Transverse colon (tissue), 4 donors: ENCODE results near the gene DLGAP1. TPM values are rescaled to one million over a fixed set of nuclear protein-coding genes. Genes with fewer than 3 reads are reported as not detected.

ENCODE experiments used
- DNase-seq: peaks from one replicate; pipeline ENCODE4 v3.0.0-alpha.2; 2019
- H3K27ac ChIP-seq, 4 donors: fragments of 200-600 bp; sonication (generic); 2 replicates each; pipeline ENCODE4 v1.5.1; 2016 to 2018; ENCODE audit warnings: inconsistent platforms in 4 of 4
- H3K27me3 ChIP-seq: fragments of 200-600 bp; sonication (generic); 2 replicates; pipeline ENCODE4 v1.5.1; 2017; ENCODE audit warnings: inconsistent platforms
- H3K36me3 ChIP-seq, 4 donors: fragments of 200-600 bp; sonication (generic); 2 replicates each; pipeline ENCODE4 v1.5.1; 2017 to 2019; ENCODE audit warnings: inconsistent platforms in 4 of 4
- H3K4me1 ChIP-seq, 4 donors: fragments of 200-600 bp; sonication (generic); 2 replicates each; pipeline ENCODE4 v1.5.1; 2017 to 2020; ENCODE audit warnings: inconsistent platforms in 4 of 4
- H3K4me3 ChIP-seq, 4 donors: fragments of 200-600 bp; sonication (generic); 1 replicate in 1 of 4; 2 replicates in 3 of 4; pipeline versions ENCODE4 v1.5.1 to v1.6.1; 2017 to 2019; ENCODE audit warnings: inconsistent platforms in 4 of 4
- H3K9me3 ChIP-seq, 2 donors: fragments of 200-600 bp; sonication (generic); 2 replicates each; pipeline ENCODE4 v1.5.1; 2017 to 2019; ENCODE audit warnings: inconsistent platforms in 2 of 2
- CTCF ChIP-seq, 5 experiments: fragments of 200-600 bp in 3 of 5; fragments of 450-650 bp in 2 of 5; sonication (generic) in 3 of 5; IDR thresholded peaks; 1 replicate in 2 of 5; 2 replicates in 3 of 5; pipeline ENCODE4 v1.5.1; 2016 to 2017; ENCODE audit warnings: antibody characterized with exemption in 5 of 5, inconsistent platforms in 3 of 5, mild to moderate bottlenecking in 2 of 5, moderate library complexity in 1 of 5
- EP300 ChIP-seq: sonication (generic); formaldehyde crosslinking; IDR thresholded peaks from one replicate; pipeline ENCODE4 v1.6.1; 2017; ENCODE audit warnings: antibody characterized with exemption, low read depth
- POLR2A ChIP-seq: fragments of 450-650 bp; IDR thresholded peaks from one replicate; pipeline ENCODE4 v1.6.1; 2016; ENCODE audit warnings: antibody characterized with exemption, mild to moderate bottlenecking, moderate library complexity
- POLR2AphosphoS5 ChIP-seq, 3 donors: sonication (generic); formaldehyde crosslinking; IDR thresholded peaks; one replicate each; pipeline ENCODE4 v1.6.1; 2016; ENCODE audit warnings: antibody characterized with exemption in 3 of 3
- WGBS, 2 donors: methylation state at CpG; one replicate each; pipeline ENCODE4 v1.1.5; 2018; ENCODE audit warnings: low coverage in 1 of 2; 5-methylcytosine and 5-hydroxymethylcytosine counted together
- in situ Hi-C, 4 donors: fragments of 200-750 bp; cut with MboI; loops; one replicate each; pipeline versions ENCODE4 v1.15.0 to v1.15.1; 2017; ENCODE audit warnings: low sequenced_read_pairs in 3 of 4, low pct_ligation_motif_present in 1 of 4, low pct_unique_long_range_greater_than_20kb in 1 of 4
- intact Hi-C: fragments of 100-400 bp; cut with DNase I; formaldehyde crosslinking; loops from one replicate; pipeline ENCODE4 v1.15.1; 2023; ENCODE audit warnings: low total_unique reads
- total RNA-seq, 4 donors: library from RNA; depleted of rRNA; stranded (reverse); fragments of >200 nt; gene quantifications; one replicate each; pipeline ENCODE4 v1.1.0, GENCODE V29; 2016

DLGAP1 gene
- total RNA-seq, 4 donors from 2014 or later, result 2.7 to 7.2 (median 3.3) TPM

GRCh38 chr18:3867864-3868311 is 587.2 kb downstream of the DLGAP1 start:
- TF ChIP-seq EP300, result no peak
- no peak for TF ChIP-seq CTCF (IDR thresholded peaks at IDR 0.05)
- H3K9me3 ChIP-seq, result no peaks in the 10 kb centered on the region
- H3K27ac ChIP-seq, result no peak overlapping the region
- intact Hi-C loops (no loop called here), in situ Hi-C loops (loop anchor here in 1 of 4 donors (25.0 kb wide), 1 partner anchor 181 kb away; no protein-coding TSS in a partner anchor)
- no peaks in the 10 kb centered on the region for H3K4me1 ChIP-seq
- DNase-seq, result no peak
- no peaks in the 10 kb centered on the region for H3K27me3 ChIP-seq
- no peak overlapping the region for H3K4me3 ChIP-seq
- H3K36me3 ChIP-seq, result no peaks in the 10 kb centered on the region
- WGBS, 2 donors, result 58 to 65% methylated on average over 8 of the region's 8 CpGs

- in situ Hi-C loops, result loop anchor here in 1 of 4 donors (25.0 kb wide), 1 partner anchor 180 kb away; no protein-coding TSS in a partner anchor
- 58 to 85% methylated on average over 2 to 3 of the region's 3 CpGs for WGBS, 2 donors
These were observed 587.9 kb downstream of the DLGAP1 start for GRCh38 chr18:3867236-3867635.

GRCh38 chr18:3864669-3865298 is 590.3 kb downstream of the DLGAP1 start:
- Histone ChIP-seq H3K27me3 (no peaks in the 10 kb centered on the region), H3K4me3 (no peak overlapping the region), H3K36me3 (no peaks in the 10 kb centered on the region), H3K27ac (no peak overlapping the region), H3K9me3 (no peaks in the 10 kb centered on the region), H3K4me1 (no peaks in the 10 kb centered on the region)
- TF ChIP-seq POLR2AphosphoS5 (IDR thresholded peaks at IDR 0.05) (no peak), CTCF (IDR thresholded peaks at IDR 0.05) (no peak), EP300 (no peak), POLR2A (no peak)
- intact Hi-C loops (no loop called here), in situ Hi-C loops (loop anchor here in 1 of 4 donors (25.0 kb wide), 1 partner anchor 177 kb away; no protein-coding TSS in a partner anchor)
- WGBS, 2 donors, result 81 to 88% methylated on average over 4 of the region's 4 CpGs
- no peak for DNase-seq

More at GRCh38 chr18:3867236-3867635, 587.9 kb downstream of the DLGAP1 start:
- Histone ChIP-seq H3K9me3 (no peaks in the 10 kb centered on the region), H3K27me3 (no peaks in the 10 kb centered on the region), H3K4me3 (no peak overlapping the region), H3K36me3 (no peaks in the 10 kb centered on the region), H3K4me1 (no peaks in the 10 kb centered on the region), H3K27ac (no peak overlapping the region)
- TF ChIP-seq EP300 (no peak), POLR2AphosphoS5 (IDR thresholded peaks at IDR 0.05) (no peak), CTCF (IDR thresholded peaks at IDR 0.05) (no peak), POLR2A (no peak)
- DNase-seq, result no peak
- intact Hi-C loops, result no loop called here

GRCh38 chr18:3863593-3863992 is 591.5 kb downstream of the DLGAP1 start:
- WGBS, 2 donors, result 67% methylated on average over 4 of the region's 4 CpGs; no CpG with 5 or more reads in 1 of the 2 donors
- intact Hi-C loops (no loop called here), in situ Hi-C loops (loop anchor here in 1 of 4 donors (25.0 kb wide), 1 partner anchor 176 kb away; no protein-coding TSS in a partner anchor)

More at GRCh38 chr18:3863593-3863992, 591.5 kb downstream of the DLGAP1 start:
- Histone ChIP-seq H3K4me1 (no peaks in the 10 kb centered on the region), H3K27me3 (no peaks in the 10 kb centered on the region), H3K9me3 (no peaks in the 10 kb centered on the region), H3K4me3 (no peak overlapping the region), H3K27ac (no peak overlapping the region), H3K36me3 (no peaks in the 10 kb centered on the region)
- DNase-seq, result no peak
- no peak for TF ChIP-seq EP300
- TF ChIP-seq CTCF (IDR thresholded peaks at IDR 0.05), result no peak
- TF ChIP-seq POLR2A, result no peak
- TF ChIP-seq POLR2AphosphoS5 (IDR thresholded peaks at IDR 0.05), result no peak
